CD1c-positive myeloid dendritic cell (primary cell): ENCODE results near the gene GPR89B.
"Not testable (repeated sequence)": the region's sequence is repeated elsewhere in the genome, so short reads cannot be mapped to it uniquely, and the experiment has no call there.

Experiments
- DNase-seq: peaks from one replicate; pipeline ENCODE4 v3.0.0-alpha.2; 2016; ENCODE audit errors: extremely low spot score

Gene GPR89B

DNA sequence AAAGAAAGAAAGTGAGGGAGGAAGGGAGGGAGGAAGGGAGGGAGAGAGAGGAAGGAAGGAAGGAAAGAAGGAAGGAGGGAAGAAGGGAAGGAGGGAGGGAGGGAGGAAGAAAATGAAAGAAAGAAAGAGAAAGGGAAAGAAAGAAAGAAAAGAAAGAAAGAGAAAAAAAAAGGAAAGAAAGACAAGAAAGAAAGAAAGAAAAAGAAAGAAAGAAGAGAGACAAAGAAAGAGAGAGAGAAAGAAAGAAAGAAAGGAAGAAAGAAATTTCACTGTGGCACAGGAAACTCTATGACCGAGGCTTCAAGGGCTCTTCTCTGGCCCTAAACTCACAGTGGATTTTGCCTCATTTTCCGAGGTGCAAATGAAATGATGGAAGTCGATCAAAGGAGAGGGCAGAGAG is 104.0 kb downstream of the GPR89B start:
- DNase-seq, result not testable (repeated sequence)

DNA sequence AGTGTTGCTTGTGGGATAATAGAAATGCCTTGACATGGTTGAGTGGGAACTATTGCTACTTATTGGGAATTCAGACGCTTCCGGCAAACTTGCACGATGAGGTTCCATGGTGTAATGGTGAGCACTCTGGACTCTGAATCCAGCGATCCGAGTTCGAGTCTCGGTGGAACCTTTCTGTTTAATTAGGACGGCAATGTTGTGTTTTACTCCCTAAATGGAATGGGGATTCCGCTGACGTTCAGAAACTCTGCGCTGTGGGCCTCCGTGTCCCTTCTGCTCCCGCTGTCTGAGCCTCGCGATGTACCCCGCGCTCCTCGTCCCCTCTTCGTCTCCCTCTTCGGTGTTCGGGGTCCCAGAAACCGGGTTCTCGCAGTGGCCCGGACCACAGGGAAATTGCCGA is 104.5 kb downstream of the GPR89B start:
- DNase-seq, result not testable (repeated sequence)

DNA sequence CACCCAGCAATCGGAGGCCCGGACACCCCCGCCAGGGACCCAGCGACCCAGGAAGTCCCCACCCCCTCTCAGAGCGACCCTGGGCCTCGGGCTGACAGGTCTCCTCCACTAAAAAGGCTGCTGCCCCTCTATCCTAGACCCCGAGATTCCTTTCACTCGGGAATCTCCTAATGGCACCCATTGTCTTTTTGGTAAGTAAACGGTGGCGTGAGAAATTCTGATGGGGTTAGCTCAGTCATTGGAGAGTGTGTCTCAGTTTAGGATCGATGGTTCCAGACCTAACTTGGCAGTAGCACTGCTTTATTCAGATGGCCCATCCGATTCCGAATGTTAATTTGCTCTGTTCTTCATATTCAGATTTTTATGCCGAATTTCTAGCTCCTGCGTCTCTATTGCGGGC is 104.9 kb downstream of the GPR89B start:
- DNase-seq, result not testable (repeated sequence)

DNA sequence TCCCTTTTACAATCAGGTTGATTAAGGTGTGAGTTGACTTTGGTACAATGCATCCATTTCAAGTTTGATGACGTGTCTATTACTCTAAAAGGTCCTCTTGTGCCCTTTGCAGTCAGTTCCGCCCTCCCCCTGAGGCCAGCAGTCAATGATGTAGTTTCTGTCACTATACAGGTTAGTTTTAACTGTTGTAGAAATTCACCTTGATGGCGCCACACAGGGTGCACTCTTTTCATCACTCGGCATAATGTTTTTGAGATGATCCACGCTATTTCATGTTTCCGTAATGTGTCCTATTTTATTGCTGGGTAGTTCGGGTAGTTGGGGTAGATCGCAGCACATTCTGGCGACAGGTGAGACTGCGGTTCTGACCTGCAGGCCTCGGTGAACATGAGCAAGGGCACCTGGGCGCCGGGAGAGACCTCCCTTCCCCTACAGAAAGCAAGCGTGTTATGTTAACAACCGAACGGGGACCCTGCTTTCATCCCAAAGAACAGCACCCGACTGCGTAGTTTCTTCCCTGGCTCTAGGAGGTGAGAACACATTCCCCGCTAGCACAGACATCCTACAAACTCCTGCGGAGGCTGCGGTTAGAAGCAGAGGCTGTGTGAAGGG is 109.7 kb downstream of the GPR89B start:
- not testable (repeated sequence) for DNase-seq

DNA sequence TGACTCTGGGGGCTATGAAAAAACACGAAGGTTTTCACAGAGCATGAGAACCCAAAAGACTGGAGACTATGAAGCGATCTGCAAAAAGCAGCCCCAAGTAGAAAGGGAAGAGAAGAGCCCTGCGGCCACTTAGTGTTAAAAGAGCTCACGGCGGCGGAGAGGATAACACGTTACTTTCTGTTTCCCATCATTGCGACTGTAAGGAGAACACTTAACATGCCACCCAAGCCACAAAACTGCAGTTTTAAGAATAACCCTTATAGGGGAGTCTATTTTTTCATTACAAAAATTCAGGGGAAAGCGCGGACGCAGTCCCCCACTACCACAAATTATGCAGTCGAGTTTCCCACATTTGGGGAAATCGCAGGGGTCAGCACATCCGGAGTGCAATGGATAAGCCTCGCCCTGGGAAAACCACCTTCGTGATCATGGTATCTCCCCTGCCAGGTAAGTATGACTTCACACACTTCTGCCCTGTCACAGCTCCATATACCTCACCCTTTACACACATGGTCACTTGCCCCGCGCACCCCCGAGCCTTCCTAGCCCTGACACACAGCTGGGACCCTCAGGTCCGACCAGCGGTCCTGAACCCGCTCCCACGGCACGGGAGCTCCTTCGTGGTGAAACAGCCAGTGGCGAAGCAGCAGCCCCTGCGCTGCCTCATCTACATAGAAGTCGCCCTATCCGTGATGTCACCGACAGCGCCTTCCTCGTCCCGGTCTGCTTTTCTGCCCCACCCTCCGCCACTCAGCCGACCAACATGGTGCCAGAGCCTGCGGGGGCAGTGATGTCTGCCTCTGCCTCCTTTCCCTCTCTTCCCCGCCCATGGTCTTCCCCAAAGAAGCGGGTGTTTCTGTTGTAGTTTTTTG is 110.5 kb downstream of the GPR89B start:
- peak; percentile 96 for DNase-seq
